DND-41 (cell line): Measurements from ENCODE around the gene ASB17.

Experiments
- CTCF ChIP-seq: IDR thresholded peaks from 2 replicates; pipeline ENCODE4 v1.5.1; 2012; ENCODE audit warnings: borderline replicate concordance, low read length, moderate library complexity, mild to moderate bottlenecking; ENCODE audit not compliant: poor library complexity, severe bottlenecking; ENCODE audit errors: extremely low read depth
- EZH2 ChIP-seq: IDR thresholded peaks from 3 replicates; pipeline ENCODE4 v1.6.1; 2012; ENCODE audit warnings: borderline replicate concordance, low read depth, mild to moderate bottlenecking, moderate library complexity, low read length, inconsistent platforms; ENCODE audit not compliant: severe bottlenecking

GRCh38 chr1:75922698-75923097 lies 9.5 kb downstream of the ASB17 start:
- TF ChIP-seq CTCF, result no peak
- no peak for TF ChIP-seq EZH2
